HepG2 (cell line): ENCODE data around the gene THADA. TPM values are rescaled to one million over a fixed set of nuclear protein-coding genes. Genes with fewer than 3 reads are reported as not detected.

Experiments
- ARID4A ChIP-seq: sonication (generic); formaldehyde crosslinking; IDR thresholded peaks from 2 replicates; pipeline ENCODE4 v1.5.0; 2020; ENCODE audit warnings: mild to moderate bottlenecking, missing genetic modification reagents, borderline replicate concordance
- BHLHE40 ChIP-seq: IDR thresholded peaks from 2 replicates; pipeline ENCODE4 v1.6.1; 2011; ENCODE audit warnings: low read length, improper control_type of control experiment
- CENPX ChIP-seq: sonication (generic); formaldehyde crosslinking; IDR thresholded peaks from 2 replicates; pipeline ENCODE4 v1.9.0; 2021; ENCODE audit warnings: mild to moderate bottlenecking, missing genetic modification reagents, moderate library complexity
- FIP1L1 ChIP-seq: fragments of 200-400 bp; formaldehyde crosslinking; IDR thresholded peaks from 2 replicates; pipeline ENCODE4 v1.6.1; 2018; ENCODE audit warnings: low read depth, mild to moderate bottlenecking, low read length, moderate library complexity, borderline replicate concordance; ENCODE audit not compliant: insufficient read depth
- FOXM1 ChIP-seq: sonication (generic); formaldehyde crosslinking; IDR thresholded peaks from 2 replicates; pipeline ENCODE4 v1.5.0; 2020; ENCODE audit warnings: missing genetic modification reagents
- MAFF ChIP-seq: IDR thresholded peaks from 2 replicates; pipeline ENCODE4 v1.6.1; 2011; ENCODE audit warnings: low read depth, low read length, improper control_type of control experiment
- MEIS1 ChIP-seq: sonication (generic); formaldehyde crosslinking; IDR thresholded peaks from 2 replicates; pipeline ENCODE4 v1.9.0; 2021; ENCODE audit warnings: mild to moderate bottlenecking, missing genetic modification reagents, moderate library complexity, borderline replicate concordance
- MTF1 ChIP-seq: sonication (generic); formaldehyde crosslinking; IDR thresholded peaks from 2 replicates; pipeline ENCODE4 v1.5.0; 2020; ENCODE audit warnings: missing genetic modification reagents
- MYC ChIP-seq: sonication (generic); formaldehyde crosslinking; IDR thresholded peaks from 2 replicates; pipeline ENCODE4 v1.9.0; 2021; ENCODE audit warnings: missing genetic modification reagents, borderline replicate concordance
- POGK ChIP-seq: sonication (generic); formaldehyde crosslinking; conservative IDR thresholded peaks from 2 replicates; pipeline ENCODE4 v1.8.0; 2022; ENCODE audit warnings: mild to moderate bottlenecking, moderate library complexity, missing genetic modification reagents
- SIX4 ChIP-seq: sonication (generic); formaldehyde crosslinking; IDR thresholded peaks from 2 replicates; pipeline ENCODE4 v1.4.0; 2020; ENCODE audit warnings: missing genetic modification reagents
- TAF15 ChIP-seq: fragments of 200-400 bp; formaldehyde crosslinking; IDR thresholded peaks from one replicate; pipeline ENCODE4 v1.6.1; 2018; ENCODE audit warnings: mild to moderate bottlenecking, low read depth, low read length; ENCODE audit not compliant: poor library complexity, severe bottlenecking
- TOPORS ChIP-seq: sonication (generic); formaldehyde crosslinking; IDR thresholded peaks from 2 replicates; pipeline ENCODE4 v1.8.0; 2023; ENCODE audit warnings: mild to moderate bottlenecking, missing genetic modification reagents
- ZBTB49 ChIP-seq: sonication (generic); formaldehyde crosslinking; IDR thresholded peaks from 2 replicates; pipeline ENCODE4 v1.4.0; 2020; ENCODE audit warnings: missing genetic modification reagents, borderline replicate concordance
- ZFP36L1 ChIP-seq: sonication (generic); formaldehyde crosslinking; IDR thresholded peaks from 2 replicates; pipeline ENCODE4 v1.8.0; 2022; ENCODE audit warnings: mild to moderate bottlenecking, missing genetic modification reagents, moderate library complexity
- ZNF232 ChIP-seq: sonication (generic); formaldehyde crosslinking; IDR thresholded peaks from 2 replicates; pipeline ENCODE4 v1.4.0; 2020; ENCODE audit warnings: missing genetic modification reagents, borderline replicate concordance
- ZNF460 ChIP-seq: sonication (generic); formaldehyde crosslinking; IDR thresholded peaks from 2 replicates; pipeline ENCODE4 v1.5.1; 2020; ENCODE audit warnings: missing genetic modification reagents, mild to moderate bottlenecking, borderline replicate concordance
- ZNF503 ChIP-seq: sonication (generic); formaldehyde crosslinking; IDR thresholded peaks from 2 replicates; pipeline ENCODE4 v1.4.0; 2020; ENCODE audit warnings: missing genetic modification reagents
- polyA plus RNA-seq, 8 experiments: library from polyadenylated mRNA; depleted of rRNA in 3 of 8; stranded (reverse) in 7 of 8; unstranded in 1 of 8; fragments of >200 nt; fragmentation: Illumina TruSeq in 4 of 8; extraction: Trizol in 4 of 8; gene quantifications; 2 replicates each; pipeline versions ENCODE4 v1.2.1 to v1.2.3, GENCODE V29; 2011 to 2016; ENCODE audit warnings: low read depth in 4 of 8, missing spikeins in 1 of 8, mixed read lengths in 1 of 8; ENCODE audit not compliant: insufficient read depth in 1 of 8
- total RNA-seq, 5 experiments: library from RNA; depleted of rRNA; stranded (reverse); fragments of >200 nt; fragmentation: Illumina TruSeq; extraction: Trizol; gene quantifications; 2 replicates each; pipeline ENCODE4 v1.2.3, GENCODE V29; 2016; ENCODE audit warnings: low read depth in 1 of 5

Gene THADA
- total and polyA plus RNA-seq, 2 of the 13 experiments (the other 11 are each of a cell fraction or from before 2014, with no cell fraction given): 12.7 to 21.7 TPM

- TF ChIP-seq FIP1L1: no peak
- no peak for TF ChIP-seq ZNF460 (CRISPR knock-in tag)
- peak; percentile 69; the same call in 1 of the 2 replicates for TF ChIP-seq ARID4A (CRISPR knock-in tag)
- TF ChIP-seq TOPORS (CRISPR knock-in tag): peak; percentile 94
- peak; percentile 98 for TF ChIP-seq ZNF503 (CRISPR knock-in tag)
- TF ChIP-seq BHLHE40: 0 out of 2 replicates have a peak, but pooled peaks have one; percentile 13
- TF ChIP-seq SIX4: peak; percentile 87
- no peak for TF ChIP-seq MYC
- TF ChIP-seq CENPX: no peak
- TF ChIP-seq MAFF: 0 out of 2 replicates have a peak, but pooled peaks have one; percentile 1
- no peak for TF ChIP-seq TAF15
- peak; percentile 55 for TF ChIP-seq POGK (CRISPR knock-in tag)
- no peak for TF ChIP-seq MTF1 (CRISPR knock-in tag)
- TF ChIP-seq FOXM1: no peak
- TF ChIP-seq ZNF232: peak; percentile 94; the same call in 1 of the 2 replicates
- peak; percentile 78; the same call in 1 of the 2 replicates for TF ChIP-seq ZBTB49 (CRISPR knock-in tag)
- TF ChIP-seq MEIS1: peak; percentile 82
- peak; percentile 85; the same call in 1 of the 2 replicates for TF ChIP-seq ZFP36L1 (CRISPR knock-in tag)
These were observed 219.9 kb downstream of the THADA start (continued) for GRCh38 chr2:43375746-43376522.
